A549 treated with AZD2906 at 1 μM for 4 hours (cell line): Measurements from ENCODE around the gene CDK5RAP1. TPM values are rescaled to one million over a fixed set of nuclear protein-coding genes. Genes with fewer than 3 reads are reported as not detected.

Experiments used
- total RNA-seq: library from RNA; stranded (reverse); fragments of 200-300 nt; extraction: Qiagen RNA extraction; gene quantifications from 5 replicates; pipeline ENCODE4 v1.2.3, GENCODE V29; 2022

The CDK5RAP1 gene
- 29.6 to 33.9 TPM (median 31.5 TPM) in 5 replicates for total RNA-seq

DNA sequence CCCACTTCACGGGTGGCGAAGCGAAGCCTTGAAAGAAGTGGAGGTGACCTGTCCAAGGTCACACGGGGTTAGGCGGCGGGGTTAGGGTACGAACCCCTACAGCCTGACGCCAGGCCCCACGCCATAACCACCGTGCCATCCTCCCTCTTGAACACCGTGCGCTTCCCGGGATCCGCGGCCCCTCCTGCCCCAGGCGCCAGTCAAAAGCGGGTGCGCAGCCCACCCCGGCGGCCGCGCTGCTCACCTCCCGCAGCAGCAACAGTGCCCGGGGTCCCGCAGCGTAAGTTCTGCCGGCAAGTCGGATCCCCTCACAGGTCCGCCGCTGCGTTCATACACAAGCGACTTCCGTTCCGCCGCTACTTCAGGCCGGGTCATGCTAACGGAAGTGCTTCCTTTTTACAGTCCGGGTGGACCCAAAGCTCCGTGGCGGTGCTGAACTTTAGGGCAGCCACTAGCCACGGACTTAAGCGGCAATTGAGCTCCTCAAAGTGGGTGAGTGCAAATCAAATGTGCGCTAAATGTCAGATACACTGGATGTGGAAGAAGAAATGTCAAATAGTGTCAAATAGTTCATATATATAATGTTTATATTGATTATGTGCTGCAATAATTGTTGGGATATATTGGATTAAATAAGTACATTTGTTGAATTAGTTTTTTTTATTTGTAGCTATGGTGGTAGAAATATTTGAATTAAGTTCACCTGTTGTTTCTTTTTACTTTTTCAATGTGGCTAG lies at the start of gene CDK5RAP1:
Gene CDK5RAP1 (minus strand): TSS at position 336 of the 737 bp plus-strand sequence. CDS start 4,455 bp downstream, outside the sequence.

GRCh38 chr20:33443512-33444239 lies 42.4 kb upstream of the CDK5RAP1 start, which contains the start of gene SNTA1:
TSS of gene SNTA1 (minus strand) at chr20:33443763. CDS start at chr20:33443620, 143 bp downstream.

Other genes with a start within 250 kb of the CDK5RAP1 start
- gene BPIFA2, start 233.4 kb downstream of the CDK5RAP1 start, total RNA-seq: 0.11 TPM in 1 of 5 replicates, not detected in the others
- not detected in 5 replicates for gene BPIFA3, start 184.2 kb downstream of the CDK5RAP1 start, total RNA-seq
- not detected in 5 replicates for gene BPIFA1, start 165.5 kb downstream of the CDK5RAP1 start, total RNA-seq
- 0.03 to 0.15 TPM (median 0.07 TPM) in 5 replicates for gene BPIFB1, start 118.3 kb downstream of the CDK5RAP1 start, total RNA-seq
- gene SNTA1, start 42.2 kb upstream of the CDK5RAP1 start, total RNA-seq: 9.4 to 12.1 TPM (median 11.1 TPM) in 5 replicates
- gene CBFA2T2, start 88.6 kb upstream of the CDK5RAP1 start, total RNA-seq: 4.4 to 6.2 TPM (median 5.6 TPM) in 5 replicates